ENCODE results near the gene EFCAB14. TPM values are rescaled to one million over a fixed set of nuclear protein-coding genes. Genes with fewer than 3 reads are reported as not detected.

The EFCAB14 gene
- total RNA-seq, 1 donor from 2014 or later, result 41.5 TPM

- TF ChIP-seq CTCF (conservative IDR thresholded peaks at IDR 0.05; ENCODE audit: low read depth, low read length), result no peak
- H3K4me3 ChIP-seq (ENCODE audit: low read depth, low read length), result no peak overlapping the region
- DNase-seq (ENCODE audit: low read depth), result no peak
Observed at GRCh38 chr1:46686255-46686654, 32.7 kb downstream of the EFCAB14 start.

- no peak for DNase-seq (ENCODE audit: low read depth)
- no peak overlapping the region for H3K4me3 ChIP-seq (ENCODE audit: low read depth, low read length)
- no peak for TF ChIP-seq CTCF (conservative IDR thresholded peaks at IDR 0.05; ENCODE audit: low read depth, low read length)
Observed at GRCh38 chr1:46684670-46685069, 34.2 kb downstream of the EFCAB14 start.

GRCh38 chr1:46682064-46682463, 36.9 kb downstream of the EFCAB14 start:
- H3K4me3 ChIP-seq (ENCODE audit: low read depth, low read length), result no peak overlapping the region
- DNase-seq (ENCODE audit: low read depth), result no peak
- TF ChIP-seq CTCF (conservative IDR thresholded peaks at IDR 0.05; ENCODE audit: low read depth, low read length), result no peak

GRCh38 chr1:46681333-46682034, 37.4 kb downstream of the EFCAB14 start:
- no peak for TF ChIP-seq CTCF (conservative IDR thresholded peaks at IDR 0.05; ENCODE audit: low read depth, low read length)
- DNase-seq (ENCODE audit: low read depth), result no peak

GRCh38 chr1:46679789-46680573, 38.9 kb downstream of the EFCAB14 start:
- H3K4me3 ChIP-seq (ENCODE audit: low read depth, low read length), result no peak overlapping the region
- no peak for DNase-seq (ENCODE audit: low read depth)
- no peak for TF ChIP-seq CTCF (conservative IDR thresholded peaks at IDR 0.05; ENCODE audit: low read depth, low read length)

More at GRCh38 chr1:46681333-46682034, 37.4 kb downstream of the EFCAB14 start:
- no peak overlapping the region for H3K4me3 ChIP-seq (ENCODE audit: low read depth, low read length)

GRCh38 chr1:46677339-46677738, 41.6 kb downstream of the EFCAB14 start:
- TF ChIP-seq CTCF (conservative IDR thresholded peaks at IDR 0.05; ENCODE audit: low read depth, low read length), result no peak
- no peak overlapping the region for H3K4me3 ChIP-seq (ENCODE audit: low read depth, low read length)
- no peak for DNase-seq (ENCODE audit: low read depth)
